GM18511 (cell line): ENCODE measurements around the gene TREX2.

Experiments
- ATAC-seq: cut with Tn5 transposase; IDR thresholded peaks from one replicate; pipeline ENCODE4 v1.9.1; 2021; ENCODE audit warnings: mild to moderate bottlenecking, moderate library complexity; ENCODE audit not compliant: unreplicated experiment

Gene TREX2

DNA sequence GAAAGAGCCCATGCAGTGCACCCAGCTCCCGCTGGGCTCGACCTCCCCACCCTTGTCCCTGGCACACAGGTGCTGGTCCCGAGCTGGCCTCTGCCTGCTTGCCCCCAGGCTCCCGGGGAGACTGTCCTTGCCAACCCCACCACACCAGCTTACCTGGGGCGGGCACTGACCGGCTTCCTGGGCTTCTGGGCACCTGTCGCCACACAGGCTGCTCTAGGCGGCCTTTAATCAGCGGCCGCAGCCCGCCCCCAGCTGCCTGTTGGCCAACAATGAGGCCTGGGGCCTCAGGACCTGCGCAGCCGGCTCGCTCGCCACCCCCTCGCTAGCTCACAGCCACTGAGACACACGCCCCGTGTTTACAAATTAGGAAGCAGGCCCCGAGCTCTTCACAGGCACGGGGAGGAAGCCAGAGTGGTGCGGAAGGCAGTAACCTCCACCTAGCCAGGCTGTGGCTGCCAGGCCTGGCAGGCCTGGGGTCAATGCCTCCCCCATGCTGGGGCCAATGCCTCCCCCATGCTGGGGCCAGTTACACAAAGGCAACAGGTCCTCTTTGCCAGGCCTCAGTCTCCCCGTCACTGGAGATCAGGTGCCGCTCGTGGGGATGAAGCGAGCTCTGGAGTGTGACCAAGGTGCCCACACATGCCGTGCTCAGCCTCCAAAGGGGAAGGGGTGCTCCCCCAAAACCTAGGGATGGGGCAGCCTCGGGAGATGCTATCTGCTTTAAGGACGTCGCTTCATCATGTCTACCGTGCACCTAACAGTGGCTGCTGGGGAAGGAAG is at the start of gene TREX2:
Gene TREX2, minus strand, starts transcription at position 201 of the 780 bp plus-strand sequence. CDS start 626 bp downstream, outside the sequence.
- no peak for ATAC-seq

- ATAC-seq, result no peak
Measured at GRCh38 chrX:153495362-153495751, 49.5 kb upstream of the TREX2 start.

DNA sequence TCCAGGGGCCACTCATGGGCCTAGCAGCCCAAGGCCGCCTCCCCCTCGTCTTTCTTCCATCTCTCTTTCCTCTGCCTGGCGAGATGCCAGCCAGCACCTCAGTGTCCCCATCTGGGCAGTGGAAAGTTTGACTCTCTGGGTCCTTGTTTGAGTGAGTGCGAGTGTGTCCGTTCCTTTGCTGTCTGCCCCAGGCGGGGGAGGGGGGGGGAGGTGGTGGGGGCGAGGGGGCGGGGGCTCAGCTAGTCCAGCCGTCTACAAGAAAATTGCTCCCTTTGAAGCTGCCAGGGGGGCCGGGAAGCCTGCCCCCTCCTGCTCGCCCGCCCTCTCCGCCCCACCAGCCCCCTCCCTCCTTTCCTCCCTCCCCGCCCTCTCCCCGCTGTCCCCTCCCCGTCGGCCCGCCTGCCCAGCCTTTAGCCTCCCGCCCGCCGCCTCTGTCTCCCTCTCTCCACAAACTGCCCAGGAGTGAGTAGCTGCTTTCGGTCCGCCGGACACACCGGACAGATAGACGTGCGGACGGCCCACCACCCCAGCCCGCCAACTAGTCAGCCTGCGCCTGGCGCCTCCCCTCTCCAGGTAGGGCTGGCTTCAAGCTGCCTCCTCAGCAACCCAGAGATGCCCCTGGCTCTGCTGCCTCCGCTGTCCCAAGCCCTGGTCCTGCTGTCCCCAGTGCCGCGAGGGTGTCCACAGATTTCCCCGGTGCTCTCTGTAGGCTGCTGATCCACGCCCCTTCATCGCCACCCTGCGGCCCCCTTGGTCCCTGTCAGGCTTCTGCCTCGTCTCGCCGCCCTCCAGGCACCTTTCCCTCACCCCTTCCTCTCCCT is 48.9 kb upstream of the TREX2 start, which contains the start of gene BGN:
Gene BGN, plus strand, starts transcription at position 440 of the 821 bp plus-strand sequence. CDS start 9,652 bp downstream, outside the sequence.
- no peak for ATAC-seq

DNA sequence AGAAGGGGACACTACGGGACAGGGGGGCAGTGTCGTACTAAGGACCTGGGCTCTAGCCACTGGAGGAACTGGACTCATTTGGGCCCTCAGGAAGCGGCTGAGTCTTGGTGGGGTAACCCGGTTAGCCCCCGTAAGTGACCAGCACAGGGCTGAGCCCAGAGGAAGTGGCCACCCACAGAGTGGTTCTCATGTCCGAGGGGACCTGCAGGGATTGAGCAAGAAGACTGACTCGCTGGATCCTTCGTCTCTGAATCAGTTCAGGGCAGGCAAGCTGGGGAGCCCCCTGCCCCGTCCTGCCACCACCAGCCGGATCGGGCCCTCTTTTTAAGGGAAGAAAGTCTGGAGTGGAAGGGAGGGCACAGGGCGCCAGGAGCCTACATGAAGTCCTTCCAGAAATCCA is 48.2 kb upstream of the TREX2 start:
- no peak for ATAC-seq

DNA sequence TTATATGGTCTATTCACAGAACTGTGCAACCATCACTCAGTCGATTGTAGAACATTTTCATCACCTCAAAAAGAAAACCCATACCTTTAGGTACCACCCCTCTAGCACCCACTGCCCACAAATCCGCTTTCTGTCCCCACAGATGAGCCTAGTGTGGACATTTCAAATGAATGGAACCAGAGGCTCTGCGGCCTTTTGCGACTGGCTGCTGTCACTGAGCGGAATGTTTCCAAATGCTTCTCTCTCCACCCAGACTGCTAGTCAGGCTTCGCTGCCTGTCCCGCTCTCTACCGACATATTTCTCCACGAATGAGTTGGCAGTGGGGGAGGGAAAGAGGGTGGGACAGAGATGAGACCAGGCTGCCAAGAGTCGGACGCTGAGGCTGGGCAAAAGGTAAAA is 47.2 kb upstream of the TREX2 start:
- no peak for ATAC-seq

GRCh38 chrX:153492543-153492942 is 46.7 kb upstream of the TREX2 start:
- no peak for ATAC-seq

GRCh38 chrX:153491918-153492317 is 46.1 kb upstream of the TREX2 start:
- no peak for ATAC-seq

DNA sequence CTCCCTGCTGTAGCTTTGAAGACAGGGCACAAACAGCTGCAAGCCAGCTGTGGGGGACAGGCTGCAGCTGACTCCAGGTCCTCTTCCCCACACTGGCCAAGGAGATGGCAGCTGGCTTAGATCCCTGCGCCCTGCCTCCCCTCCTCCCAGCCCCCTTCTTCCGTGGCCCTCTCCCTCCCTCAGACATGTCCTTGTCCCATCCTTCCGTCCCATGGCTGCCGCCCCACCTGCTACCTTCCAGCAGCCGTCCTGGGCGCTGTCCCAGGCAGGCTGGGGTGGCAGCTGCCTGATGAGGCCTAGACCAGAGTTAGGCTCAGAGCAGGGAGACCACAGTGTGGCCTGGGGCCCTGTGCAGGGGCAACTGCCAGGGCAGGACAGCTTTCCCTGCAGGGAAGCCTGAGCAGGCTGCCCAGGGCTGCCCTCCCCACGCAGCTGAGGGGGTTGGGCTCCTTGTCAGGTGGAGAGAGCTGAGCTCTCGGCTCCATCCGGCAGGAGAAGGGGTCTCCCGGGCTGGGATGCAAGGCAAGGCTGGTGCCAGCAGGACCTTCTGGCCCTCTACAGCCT is 45.6 kb upstream of the TREX2 start:
- no peak for ATAC-seq

DNA sequence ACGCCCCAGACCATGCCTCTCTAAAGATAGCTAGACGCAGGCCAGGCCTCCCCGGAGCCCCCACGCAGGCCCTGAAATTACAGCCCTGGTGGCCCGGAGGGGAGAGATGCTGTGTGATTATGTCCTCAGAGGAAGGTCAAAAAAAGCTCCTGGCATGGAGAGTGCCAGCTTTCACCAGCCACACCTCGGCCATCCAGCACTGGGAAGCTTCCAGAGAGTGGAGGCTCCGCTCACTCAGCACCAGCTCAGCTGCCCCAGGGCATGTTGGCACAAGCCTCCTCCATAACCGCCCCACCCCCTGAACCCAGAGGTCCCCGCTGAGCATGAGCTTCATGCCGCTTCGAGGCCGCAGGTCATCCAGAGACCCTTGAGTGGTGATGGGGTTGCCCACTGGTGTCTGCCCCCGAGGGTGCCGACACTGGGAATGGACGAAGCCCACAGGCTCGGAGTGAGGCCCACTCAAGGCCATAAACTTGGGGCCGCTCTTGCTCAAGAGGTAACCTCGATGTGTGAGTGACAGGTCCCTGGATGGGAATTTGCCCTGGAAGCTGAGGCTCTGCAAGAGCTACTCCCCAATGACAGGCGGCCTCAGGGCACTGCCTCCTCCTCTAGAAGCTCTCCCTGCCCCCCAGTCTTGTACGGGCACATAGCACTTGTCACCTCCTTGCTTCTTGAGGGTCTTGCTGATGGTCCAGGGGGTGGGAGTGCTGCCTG is 44.5 kb upstream of the TREX2 start:
- ATAC-seq, result no peak

DNA sequence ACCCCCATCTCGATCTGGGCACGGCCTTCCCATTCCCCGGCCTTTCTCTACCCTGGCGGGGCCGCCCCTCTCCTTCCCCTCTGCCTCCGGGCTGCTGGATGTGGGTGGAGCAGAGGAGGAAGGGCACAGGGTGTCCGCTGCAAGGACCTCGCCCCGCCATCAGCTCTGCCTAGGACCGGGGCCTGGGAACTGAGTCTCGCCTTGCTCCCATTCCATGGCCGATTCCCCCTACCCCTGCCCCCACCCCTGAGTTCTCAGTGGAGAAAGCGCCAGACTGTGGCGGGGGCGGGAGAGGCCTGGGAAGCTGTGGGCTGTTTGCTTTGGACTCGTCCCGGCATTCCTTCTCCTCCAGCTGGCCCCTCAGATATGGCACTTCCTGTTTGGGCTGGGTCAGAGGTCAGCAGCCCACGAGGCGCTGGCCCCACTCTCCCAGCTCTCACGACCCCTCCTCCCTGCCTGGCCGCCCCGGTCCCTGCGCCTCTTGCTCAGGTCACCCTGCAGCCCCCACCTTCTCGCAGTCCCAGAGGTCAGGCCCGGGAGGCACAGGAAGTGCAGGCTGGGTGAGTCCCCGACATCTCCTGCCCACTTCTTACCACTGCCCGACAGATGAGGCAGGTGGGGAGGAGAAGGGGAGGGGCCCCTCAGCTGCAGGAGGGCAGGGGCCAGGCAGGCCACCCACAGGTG is 42.5 kb upstream of the TREX2 start:
- ATAC-seq, result no peak

GRCh38 chrX:153487590-153488071 is 41.8 kb upstream of the TREX2 start:
- no peak for ATAC-seq

DNA sequence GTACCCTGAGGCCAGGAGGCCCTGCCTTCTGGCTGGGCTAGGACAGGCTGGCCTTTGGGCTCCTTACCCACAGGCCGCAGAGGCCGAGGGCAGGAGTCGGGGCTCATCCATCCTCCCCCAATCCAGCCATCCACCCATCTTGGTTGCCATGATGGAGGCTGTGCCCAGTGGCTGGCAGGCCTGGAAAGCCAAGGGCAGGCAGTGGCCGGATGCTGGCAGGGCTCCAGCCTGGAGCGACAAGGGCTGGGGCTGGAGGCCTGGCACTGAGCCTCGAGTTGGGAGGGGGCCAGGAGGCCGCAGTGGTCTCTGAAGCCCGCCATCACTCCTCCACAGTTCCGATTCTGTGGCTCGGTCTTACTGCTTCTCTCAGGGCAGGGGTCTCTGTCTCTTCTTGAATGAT is 40.3 kb upstream of the TREX2 start:
- ATAC-seq, result no peak

GRCh38 chrX:153485396-153486080 is 39.7 kb upstream of the TREX2 start:
- ATAC-seq, result no peak

DNA sequence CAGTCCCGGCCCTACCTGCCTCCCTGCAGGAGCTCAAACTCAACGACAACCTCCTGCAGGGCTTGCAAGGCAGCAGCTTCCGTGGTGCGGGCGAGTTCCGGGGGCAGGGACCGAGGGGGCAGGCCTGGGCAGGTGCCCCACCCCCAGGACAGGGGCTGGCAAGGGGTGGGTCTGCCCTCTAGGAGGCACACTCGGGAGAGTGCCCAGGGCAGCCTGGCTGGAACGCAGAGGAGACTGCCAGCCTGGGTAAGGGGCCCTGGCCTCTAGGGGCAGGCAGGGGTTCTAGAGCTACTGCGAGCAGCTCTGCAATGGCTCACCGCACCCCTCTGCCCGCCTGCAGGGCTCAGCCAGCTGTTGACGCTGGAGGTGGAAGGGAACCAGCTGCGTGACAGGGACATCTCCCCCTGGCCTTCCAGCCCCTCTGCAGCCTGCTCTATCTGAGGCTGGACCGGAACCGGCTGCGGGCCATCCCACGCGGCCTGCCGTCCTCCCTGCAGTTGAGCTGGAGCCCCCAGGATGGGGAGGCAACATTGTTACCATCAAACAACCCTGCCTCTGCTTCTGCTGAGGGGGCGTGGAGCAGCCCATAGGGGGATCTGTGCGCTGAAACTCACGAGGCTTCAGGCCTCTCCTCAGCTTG is 36.6 kb upstream of the TREX2 start:
- ATAC-seq, result no peak

GRCh38 chrX:153481043-153481442 is 35.2 kb upstream of the TREX2 start:
- no peak for ATAC-seq

- no peak for ATAC-seq
Measured at GRCh38 chrX:153478746-153479145, 32.9 kb upstream of the TREX2 start.

DNA sequence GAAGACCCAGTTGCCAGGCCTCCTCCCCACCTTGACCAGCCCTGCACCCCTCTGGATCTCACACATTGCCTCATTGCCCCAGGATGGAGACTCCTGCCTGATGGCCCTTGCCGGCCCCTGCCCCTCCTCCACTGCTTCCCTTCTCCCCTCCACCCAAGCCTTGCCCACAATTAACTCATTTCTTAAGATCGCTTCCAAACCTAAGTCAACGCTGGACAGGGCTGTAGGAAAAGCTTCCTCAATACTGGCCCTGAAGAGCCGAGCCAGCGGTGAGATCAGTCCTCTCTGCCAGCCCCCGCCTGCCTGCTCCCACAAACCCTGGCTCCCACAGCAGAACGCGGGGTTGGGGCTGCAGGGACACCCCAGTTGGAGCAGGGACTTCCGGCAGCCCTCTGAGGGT is 32.0 kb upstream of the TREX2 start:
- ATAC-seq, result no peak

DNA sequence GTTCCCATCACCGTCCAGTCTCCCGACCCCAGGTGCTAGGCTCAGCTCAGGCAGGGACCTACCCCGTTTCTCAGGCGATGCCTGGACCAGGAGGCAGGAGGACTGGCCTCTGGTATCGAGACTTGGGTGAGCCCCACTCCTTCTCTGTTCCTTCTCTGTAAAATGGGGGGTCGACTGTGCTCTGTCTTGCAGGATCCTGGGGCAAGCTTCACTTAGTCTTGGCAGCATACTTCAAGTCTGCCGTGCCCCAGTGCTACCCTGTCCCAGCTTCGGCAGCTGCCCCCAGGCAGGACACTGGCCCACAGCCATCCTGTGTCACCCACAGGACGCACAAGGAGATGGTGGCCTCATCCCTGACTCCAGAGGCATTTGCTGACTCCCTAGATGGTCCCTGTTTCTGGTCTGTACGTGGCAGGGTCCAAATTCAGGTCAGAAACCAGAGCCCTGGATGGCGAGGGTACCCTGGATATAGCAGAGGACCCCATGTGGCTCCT is 31.6 kb upstream of the TREX2 start:
- ATAC-seq, result no peak
